Progenitor cell of endocrine pancreas (in vitro differentiated cells): ENCODE data around the gene RNF20. TPM values are rescaled to one million over a fixed set of nuclear protein-coding genes. Genes with fewer than 3 reads are reported as not detected.
"Not testable (repeated sequence)": the region's sequence is repeated elsewhere in the genome, so short reads cannot be mapped to it uniquely, and the experiment has no call there.

Source experiments
- DNase-seq: peaks from one replicate; pipeline ENCODE4 v3.0.0; 2021; ENCODE audit warnings: low spot score; ENCODE audit not compliant: unreplicated experiment
- H3K27ac Mint-ChIP-seq: 2 replicates; pipeline ENCODE4 v1.8.0; 2021; ENCODE audit warnings: mild to moderate bottlenecking, moderate library complexity, mixed read lengths
- H3K27me3 Mint-ChIP-seq: 2 replicates; pipeline ENCODE4 v1.8.0; 2021; ENCODE audit warnings: mixed read lengths
- H3K36me3 Mint-ChIP-seq: 2 replicates; pipeline ENCODE4 v1.8.0; 2022; ENCODE audit warnings: mixed read lengths; ENCODE audit not compliant: insufficient read depth
- H3K4me1 Mint-ChIP-seq: 2 replicates; pipeline ENCODE4 v1.8.0; 2021; ENCODE audit warnings: low read depth, mixed read lengths
- H3K4me3 Mint-ChIP-seq: 2 replicates; pipeline ENCODE4 v1.8.0; 2021; ENCODE audit warnings: low read depth, mild to moderate bottlenecking, moderate library complexity, mixed read lengths
- H3K9me3 Mint-ChIP-seq: 2 replicates; pipeline ENCODE4 v1.8.0; 2021; ENCODE audit warnings: low read depth, mixed read lengths
- CTCF ChIP-seq: fragments of 200-600 bp; sonication (generic); IDR thresholded peaks from one replicate; pipeline ENCODE4 v1.5.0; 2021; ENCODE audit warnings: antibody characterized with exemption, mild to moderate bottlenecking; ENCODE audit not compliant: unreplicated experiment
- total RNA-seq: library from RNA; stranded (reverse); gene quantifications from 2 replicates; pipeline ENCODE4 v1.2.1, GENCODE V29; 2021

RNF20 gene
- total RNA-seq, 1 donor from 2014 or later: 53.9 TPM

GRCh38 chr9:101549472-101550098 lies 15.9 kb downstream of the RNF20 start:
- not testable (repeated sequence) for H3K4me1 Mint-ChIP-seq, H3K27me3 Mint-ChIP-seq, H3K9me3 Mint-ChIP-seq, DNase-seq, H3K27ac Mint-ChIP-seq, H3K4me3 Mint-ChIP-seq
- H3K36me3 Mint-ChIP-seq: peaks cover 47% of the 10 kb centered on the region
- peak; percentile 48 for TF ChIP-seq CTCF

GRCh38 chr9:101561740-101562139 lies 28.1 kb downstream of the RNF20 start:
- no peak overlapping the region for H3K27ac Mint-ChIP-seq
- H3K4me3 Mint-ChIP-seq: no peak overlapping the region
- peaks cover 26% of the 10 kb centered on the region for H3K9me3 Mint-ChIP-seq
- TF ChIP-seq CTCF: no peak
- no peaks in the 10 kb centered on the region for H3K27me3 Mint-ChIP-seq
- H3K36me3 Mint-ChIP-seq: peaks cover 64% of the 10 kb centered on the region
- no peaks in the 10 kb centered on the region for H3K4me1 Mint-ChIP-seq
- DNase-seq: no peak

GRCh38 chr9:101562966-101563365 lies 29.3 kb downstream of the RNF20 start:
- Mint-ChIP-seq H3K4me1 (no peaks in the 10 kb centered on the region), H3K4me3 (no peak overlapping the region), H3K9me3 (peaks cover 22% of the 10 kb centered on the region), H3K36me3 (peaks cover 52% of the 10 kb centered on the region), H3K27me3 (no peaks in the 10 kb centered on the region), H3K27ac (no peak overlapping the region)
- no peak for TF ChIP-seq CTCF
- DNase-seq: no peak

- Mint-ChIP-seq H3K36me3 (peaks cover 45% of the 10 kb centered on the region), H3K9me3 (peaks cover 10% of the 10 kb centered on the region), H3K27me3 (no peaks in the 10 kb centered on the region), H3K4me3 (no peak overlapping the region), H3K27ac (no peak overlapping the region), H3K4me1 (no peaks in the 10 kb centered on the region)
- DNase-seq: no peak
- TF ChIP-seq CTCF: no peak
Measured at GRCh38 chr9:101564252-101564651, 30.6 kb downstream of the RNF20 start.

- peaks cover 25% of the 10 kb centered on the region for H3K36me3 Mint-ChIP-seq
- H3K4me3 Mint-ChIP-seq: no peak overlapping the region
- H3K27me3 Mint-ChIP-seq: no peaks in the 10 kb centered on the region
- H3K4me1 Mint-ChIP-seq: peaks cover 9% of the 10 kb centered on the region
- H3K27ac Mint-ChIP-seq: no peak overlapping the region
- no peak for DNase-seq
- no peaks in the 10 kb centered on the region for H3K9me3 Mint-ChIP-seq
- peak; percentile 51 for TF ChIP-seq CTCF
Measured at GRCh38 chr9:101566904-101567724, 33.5 kb downstream of the RNF20 start.
